ENCODE measurements around the gene NR1D1. TPM values are rescaled to one million over a fixed set of nuclear protein-coding genes. Genes with fewer than 3 reads are reported as not detected.
A peak's percentile ranks its signal among the peaks of the same experiment; 100 is the strongest.

Gene NR1D1
- total RNA-seq, 1 donor from 2014 or later, result 15.0 TPM

DNA sequence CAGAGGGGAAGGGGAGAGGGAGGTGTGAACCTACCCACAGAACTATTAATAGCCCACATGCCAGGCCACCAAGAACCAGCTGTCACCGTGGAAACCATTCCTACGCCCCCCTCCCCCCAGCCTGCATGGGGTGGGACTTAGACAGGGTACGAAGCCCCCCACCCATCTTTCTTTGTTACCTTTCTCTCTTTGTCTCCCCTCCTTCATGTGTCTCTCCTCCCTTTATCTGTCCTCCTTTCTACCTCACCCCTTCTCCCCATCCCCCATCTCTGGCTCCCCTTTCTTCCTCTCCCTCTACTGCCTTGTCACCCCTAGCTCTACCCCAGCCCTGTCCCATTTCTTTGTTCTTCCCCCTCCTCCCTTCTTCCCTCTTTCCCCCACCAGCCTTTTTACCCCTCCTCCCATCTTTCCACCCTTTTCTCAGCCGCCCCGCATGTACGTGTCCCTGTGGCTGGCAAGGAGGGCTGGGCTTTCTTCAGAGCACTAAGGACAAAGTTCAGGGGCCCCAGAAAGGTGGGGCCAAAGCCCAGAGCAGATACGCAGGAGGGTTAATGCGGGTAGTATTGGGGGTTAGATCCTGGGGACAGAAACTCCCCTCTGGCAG, 29.6 kb downstream of the NR1D1 start:
- no peaks in the 10 kb centered on the region for H3K9me3 ChIP-seq
- H3K27me3 ChIP-seq, result no peaks in the 10 kb centered on the region
- intact Hi-C loops (cut with DNase I), result no loop called here
- no peak for TF ChIP-seq POLR2A (IDR thresholded peaks at IDR 0.05)
- TF ChIP-seq, protein P1, sequence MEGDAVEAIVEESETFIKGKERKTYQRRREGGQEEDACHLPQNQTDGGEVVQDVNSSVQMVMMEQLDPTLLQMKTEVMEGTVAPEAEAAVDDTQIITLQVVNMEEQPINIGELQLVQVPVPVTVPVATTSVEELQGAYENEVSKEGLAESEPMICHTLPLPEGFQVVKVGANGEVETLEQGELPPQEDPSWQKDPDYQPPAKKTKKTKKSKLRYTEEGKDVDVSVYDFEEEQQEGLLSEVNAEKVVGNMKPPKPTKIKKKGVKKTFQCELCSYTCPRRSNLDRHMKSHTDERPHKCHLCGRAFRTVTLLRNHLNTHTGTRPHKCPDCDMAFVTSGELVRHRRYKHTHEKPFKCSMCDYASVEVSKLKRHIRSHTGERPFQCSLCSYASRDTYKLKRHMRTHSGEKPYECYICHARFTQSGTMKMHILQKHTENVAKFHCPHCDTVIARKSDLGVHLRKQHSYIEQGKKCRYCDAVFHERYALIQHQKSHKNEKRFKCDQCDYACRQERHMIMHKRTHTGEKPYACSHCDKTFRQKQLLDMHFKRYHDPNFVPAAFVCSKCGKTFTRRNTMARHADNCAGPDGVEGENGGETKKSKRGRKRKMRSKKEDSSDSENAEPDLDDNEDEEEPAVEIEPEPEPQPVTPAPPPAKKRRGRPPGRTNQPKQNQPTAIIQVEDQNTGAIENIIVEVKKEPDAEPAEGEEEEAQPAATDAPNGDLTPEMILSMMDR (IDR thresholded peaks at IDR 0.05), result no peak
- H3K4me3 ChIP-seq, result peak overlapping the region; percentile 39 to 51
- peak overlapping the region; percentile 99 for H3K27ac ChIP-seq
- DNase-seq (ENCODE audit: extremely low spot score in 2 of 2), result no peak
- H3K4me1 ChIP-seq, result peaks cover 94% of the 10 kb centered on the region
- peaks cover 0 to 9% of the 10 kb centered on the region in 2 donors for H3K36me3 ChIP-seq

DNA sequence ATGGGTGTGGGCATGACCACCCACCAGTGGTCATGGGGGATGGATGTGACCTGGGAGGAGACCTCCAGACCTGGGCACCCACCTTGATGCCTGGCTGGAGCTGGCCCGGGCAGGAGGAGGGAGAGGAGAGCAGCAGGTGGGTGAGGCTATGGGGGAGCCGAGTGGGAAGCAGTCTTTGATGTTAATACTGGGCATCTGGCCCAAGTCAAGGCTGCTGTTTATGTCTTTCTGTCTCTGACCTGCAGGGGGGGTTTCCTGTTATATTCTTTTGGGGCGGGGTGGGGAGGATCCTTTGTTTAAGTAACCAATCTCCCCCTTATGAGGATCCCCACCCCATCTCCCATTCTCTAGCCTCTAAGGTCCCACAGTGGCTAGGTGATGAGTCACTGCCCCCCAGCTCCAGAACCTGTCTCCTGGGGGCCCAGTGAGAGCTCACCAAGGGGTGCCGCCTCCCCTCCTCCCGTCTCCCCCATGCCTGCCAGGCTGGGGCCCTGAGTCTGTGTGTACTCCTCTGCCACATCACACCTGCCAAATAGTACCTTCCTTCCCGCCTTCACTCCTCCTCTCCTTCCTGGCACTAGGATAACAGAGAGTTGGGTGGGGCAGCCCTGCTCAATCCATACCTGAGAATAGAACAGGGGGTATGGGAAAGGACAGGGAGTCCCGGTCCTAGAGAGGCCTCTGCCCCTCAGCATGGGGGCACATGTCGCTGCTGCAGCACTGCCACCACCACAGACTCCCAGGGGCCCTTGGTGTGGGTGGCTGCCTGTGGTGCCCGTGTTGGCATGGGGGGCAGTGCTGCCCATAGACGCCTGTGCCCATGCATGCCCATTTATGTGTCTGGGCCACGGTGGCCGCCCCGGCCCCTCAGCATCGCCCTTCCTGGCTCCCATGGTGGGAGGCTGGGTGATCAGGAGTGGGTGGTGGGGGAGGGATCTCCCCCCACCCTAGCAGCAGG, 30.4 kb downstream of the NR1D1 start:
- peak overlapping the region; percentile 99 for H3K27ac ChIP-seq
- H3K27me3 ChIP-seq, result no peaks in the 10 kb centered on the region
- peaks cover 94% of the 10 kb centered on the region for H3K4me1 ChIP-seq
- peak overlapping the region; percentile 39 to 51 for H3K4me3 ChIP-seq
- no peaks in the 10 kb centered on the region for H3K9me3 ChIP-seq
- H3K36me3 ChIP-seq, result peaks cover 0 to 9% of the 10 kb centered on the region in 2 donors
- no peak for DNase-seq (ENCODE audit: extremely low spot score in 2 of 2)
- intact Hi-C loops (cut with DNase I), result loop anchor here (10.0 kb wide), 1 partner anchor 105 kb away; the partner anchor contains the start of gene RAPGEFL1
- TF ChIP-seq POLR2A (IDR thresholded peaks at IDR 0.05) (no peak), POLR2AphosphoS5 (IDR thresholded peaks at IDR 0.05; ENCODE audit: insufficient read depth in 1 of 2, low read depth in 1 of 2) (peak; percentile 11 to 57)

DNA sequence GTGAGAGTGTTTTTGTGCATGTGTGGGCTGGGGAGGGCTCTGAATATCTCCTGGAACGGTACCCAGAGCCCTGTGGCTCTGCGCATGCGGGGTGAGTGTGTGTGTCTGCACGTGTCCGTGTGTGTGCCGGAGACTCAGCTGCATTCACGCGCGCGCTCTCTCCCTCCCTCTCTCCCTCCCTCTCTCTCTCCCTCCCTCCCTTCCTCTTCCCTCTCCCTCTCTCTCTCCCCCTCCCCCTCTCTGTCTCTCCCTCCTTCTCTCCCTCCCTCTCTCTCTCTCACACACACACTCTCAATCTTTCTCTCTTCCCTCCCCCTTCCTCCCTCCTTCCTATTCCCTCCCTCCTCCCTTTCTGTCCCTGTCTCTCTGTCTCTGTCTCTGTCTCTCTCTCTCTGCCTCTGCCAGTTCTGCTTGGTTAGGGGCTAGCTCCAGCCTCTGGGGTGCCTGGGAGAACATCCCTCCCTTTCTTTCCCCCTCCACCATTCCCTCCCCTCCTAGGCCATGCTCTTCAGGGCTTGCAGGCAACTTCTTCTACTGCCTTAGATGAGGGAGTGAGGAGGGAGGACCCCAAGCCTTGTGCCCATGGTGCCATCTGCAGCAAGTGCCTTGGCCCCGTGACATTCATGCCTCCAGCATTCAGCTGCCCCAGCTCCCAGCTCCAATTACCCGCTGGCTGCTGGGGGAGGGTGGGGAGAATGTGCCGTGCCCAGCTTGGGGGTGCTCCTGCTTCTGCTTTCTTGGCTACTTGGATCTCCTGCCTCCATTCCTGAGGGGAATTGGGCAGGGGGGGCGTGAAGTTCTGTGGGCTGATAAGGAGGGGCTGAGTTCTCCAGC, 31.3 kb downstream of the NR1D1 start:
- peaks cover 0 to under 1% of the 10 kb centered on the region in 2 donors for H3K36me3 ChIP-seq
- peaks cover 94% of the 10 kb centered on the region for H3K4me1 ChIP-seq
- intact Hi-C loops (cut with DNase I), result loop anchor here (10.0 kb wide), 1 partner anchor 106 kb away; the partner anchor contains the start of gene RAPGEFL1
- TF ChIP-seq, protein P1 (IDR thresholded peaks at IDR 0.05), result no peak
- TF ChIP-seq POLR2AphosphoS5 (IDR thresholded peaks at IDR 0.05; ENCODE audit: insufficient read depth in 1 of 2, low read depth in 1 of 2) (peak; percentile 70 to 86), POLR2A (IDR thresholded peaks at IDR 0.05) (no peak)
- peak overlapping the region; percentile 39 to 51 for H3K4me3 ChIP-seq
- DNase-seq (ENCODE audit: extremely low spot score in 2 of 2), result no peak
- H3K27ac ChIP-seq, result peak overlapping the region; percentile 99
- H3K9me3 ChIP-seq, result no peaks in the 10 kb centered on the region
- H3K27me3 ChIP-seq, result no peaks in the 10 kb centered on the region

DNA sequence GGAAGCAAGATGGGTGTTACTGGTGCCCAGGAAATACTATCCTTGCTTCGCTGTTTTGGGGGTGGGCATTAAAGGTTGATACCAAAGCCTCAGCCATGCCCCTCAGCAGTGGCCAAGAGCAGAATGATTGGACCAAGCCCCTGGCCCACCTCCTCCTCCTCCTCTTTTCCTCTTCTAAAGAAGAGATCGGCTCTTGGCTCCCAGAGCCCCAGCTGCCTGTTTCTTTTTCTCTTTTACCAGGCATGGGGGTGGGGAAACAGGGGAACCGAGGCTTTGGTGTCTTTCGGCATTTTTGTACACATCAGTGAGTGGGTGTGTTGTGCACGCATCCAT, 31.8 kb downstream of the NR1D1 start:
- DNase-seq (ENCODE audit: extremely low spot score in 2 of 2), result no peak
- intact Hi-C loops (cut with DNase I), result loop anchor here (10.0 kb wide), 1 partner anchor 106 kb away; the partner anchor contains the start of gene RAPGEFL1
- H3K4me1 ChIP-seq, result peaks cover 93% of the 10 kb centered on the region
- peak overlapping the region; percentile 99 for H3K27ac ChIP-seq
- TF ChIP-seq POLR2A (IDR thresholded peaks at IDR 0.05) (peak in 1 of 2 donors; percentile 14), POLR2AphosphoS5 (IDR thresholded peaks at IDR 0.05; ENCODE audit: insufficient read depth in 1 of 2, low read depth in 1 of 2) (no peak)
- TF ChIP-seq, protein P1 (IDR thresholded peaks at IDR 0.05), result no peak
- peak overlapping the region; percentile 39 to 51 for H3K4me3 ChIP-seq
- no peaks in the 10 kb centered on the region for H3K9me3 ChIP-seq
- no peaks in the 10 kb centered on the region for H3K36me3 ChIP-seq
- H3K27me3 ChIP-seq, result no peaks in the 10 kb centered on the region

DNA sequence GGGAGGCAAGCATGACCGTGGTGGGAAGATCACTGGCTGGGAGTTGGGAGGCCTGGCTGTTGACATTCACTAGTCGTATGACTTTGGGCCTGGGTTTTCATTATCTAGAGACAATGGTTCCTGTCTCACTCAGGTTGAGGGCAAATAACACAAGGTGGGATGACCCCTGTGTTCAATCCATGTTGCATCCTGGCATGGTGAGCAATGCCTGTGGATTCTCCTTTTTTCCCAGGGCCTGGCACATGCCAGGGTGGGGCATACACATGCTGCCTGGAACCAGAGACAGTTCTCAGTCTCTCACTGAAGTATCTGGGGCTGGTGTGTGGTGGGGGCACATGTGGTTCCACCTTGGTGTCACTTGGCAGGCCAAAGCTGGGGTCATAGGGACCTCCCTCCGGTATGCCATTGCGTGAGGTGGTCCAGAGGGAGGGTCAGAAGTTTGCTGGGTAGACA, 32.2 kb downstream of the NR1D1 start:
- Histone ChIP-seq H3K4me3 (peak overlapping the region; percentile 39 to 51), H3K27me3 (no peaks in the 10 kb centered on the region), H3K9me3 (no peaks in the 10 kb centered on the region), H3K27ac (peak overlapping the region; percentile 99), H3K36me3 (no peaks in the 10 kb centered on the region), H3K4me1 (peaks cover 89% of the 10 kb centered on the region)
- DNase-seq (ENCODE audit: extremely low spot score in 2 of 2), result no peak
- intact Hi-C loops (cut with DNase I), result loop anchor here (10.0 kb wide), 1 partner anchor 107 kb away; the partner anchor contains the start of gene RAPGEFL1
- TF ChIP-seq POLR2A (IDR thresholded peaks at IDR 0.05), result no peak
- TF ChIP-seq, protein P1 (IDR thresholded peaks at IDR 0.05), result no peak
- no peak for TF ChIP-seq POLR2AphosphoS5 (IDR thresholded peaks at IDR 0.05; ENCODE audit: insufficient read depth in 1 of 2, low read depth in 1 of 2)

Data from vagina (tissue), 2 donors.